HFFc6 (cell line): ENCODE results near the gene CALML5. TPM values are rescaled to one million over a fixed set of nuclear protein-coding genes. Genes with fewer than 3 reads are reported as not detected.

Experiments
- DNase-seq: peaks from one replicate; pipeline ENCODE4 v3.0.0-alpha.2; 2018
- H3K27ac Mint-ChIP-seq: 2 replicates; pipeline ENCODE4 v1.8.0; 2020; ENCODE audit warnings: mild to moderate bottlenecking, mixed read lengths
- H3K27me3 Mint-ChIP-seq: 2 replicates; pipeline ENCODE4 v1.8.0; 2021; ENCODE audit warnings: mild to moderate bottlenecking, moderate library complexity, mixed read lengths; ENCODE audit not compliant: insufficient read depth
- H3K36me3 Mint-ChIP-seq: 2 replicates; pipeline ENCODE4 v1.8.0; 2021; ENCODE audit warnings: low read depth, mixed read lengths
- H3K4me1 Mint-ChIP-seq: 2 replicates; pipeline ENCODE4 v1.8.0; 2020; ENCODE audit warnings: low read depth, mixed read lengths
- H3K4me3 Mint-ChIP-seq: 2 replicates; pipeline ENCODE4 v1.8.0; 2020; ENCODE audit warnings: mild to moderate bottlenecking, moderate library complexity, mixed read lengths
- H3K9me3 Mint-ChIP-seq: 2 replicates; pipeline ENCODE4 v1.8.0; 2020; ENCODE audit warnings: mild to moderate bottlenecking, mixed read lengths
- total RNA-seq, 6 experiments: library from RNA; stranded (reverse); fragmentation: NEBNext Ultra II Directional; extraction: Animal tissue kit (Norgen Biotek cat#: 25700); gene quantifications; 2 replicates in 1 of 6; 3 replicates in 5 of 6; pipeline ENCODE4 v1.2.3, GENCODE V29; 2021
- TF ChIP-seq, protein P1 (sequence below): fragments of 200-600 bp; sonication (generic); IDR thresholded peaks from 2 replicates; pipeline ENCODE4 v1.5.0; 2021; ENCODE audit warnings: antibody characterized with exemption, mild to moderate bottlenecking

CALML5 gene
- total RNA-seq, 6 experiments from 2014 or later = not detected

DNA sequence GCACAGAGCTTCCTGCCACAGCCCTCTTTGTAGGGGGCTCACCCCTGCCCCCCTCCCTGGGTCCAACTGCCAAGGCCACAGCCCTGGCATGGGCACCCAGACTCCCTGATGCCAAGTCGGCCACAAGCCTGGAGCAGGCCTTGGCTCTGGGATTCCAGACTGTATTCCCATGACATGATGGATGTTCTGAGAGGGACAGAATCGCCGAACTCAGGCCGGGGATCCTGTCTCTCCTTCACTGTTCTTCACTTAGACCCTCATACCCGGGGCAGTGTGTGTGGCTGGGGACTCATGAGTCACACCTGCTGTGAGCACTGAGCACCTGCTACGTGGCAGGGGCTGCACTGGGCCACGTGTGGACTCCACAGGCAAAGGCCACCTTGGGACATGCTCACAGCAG is 7.9 kb downstream of the CALML5 start:
- H3K36me3 Mint-ChIP-seq = peaks cover 10% of the 10 kb centered on the region; the same call in 1 of the 2 replicates
- peaks cover 14% of the 10 kb centered on the region for H3K9me3 Mint-ChIP-seq
- DNase-seq = no peak
- H3K4me1 Mint-ChIP-seq = no peaks in the 10 kb centered on the region
- TF ChIP-seq, protein P1, sequence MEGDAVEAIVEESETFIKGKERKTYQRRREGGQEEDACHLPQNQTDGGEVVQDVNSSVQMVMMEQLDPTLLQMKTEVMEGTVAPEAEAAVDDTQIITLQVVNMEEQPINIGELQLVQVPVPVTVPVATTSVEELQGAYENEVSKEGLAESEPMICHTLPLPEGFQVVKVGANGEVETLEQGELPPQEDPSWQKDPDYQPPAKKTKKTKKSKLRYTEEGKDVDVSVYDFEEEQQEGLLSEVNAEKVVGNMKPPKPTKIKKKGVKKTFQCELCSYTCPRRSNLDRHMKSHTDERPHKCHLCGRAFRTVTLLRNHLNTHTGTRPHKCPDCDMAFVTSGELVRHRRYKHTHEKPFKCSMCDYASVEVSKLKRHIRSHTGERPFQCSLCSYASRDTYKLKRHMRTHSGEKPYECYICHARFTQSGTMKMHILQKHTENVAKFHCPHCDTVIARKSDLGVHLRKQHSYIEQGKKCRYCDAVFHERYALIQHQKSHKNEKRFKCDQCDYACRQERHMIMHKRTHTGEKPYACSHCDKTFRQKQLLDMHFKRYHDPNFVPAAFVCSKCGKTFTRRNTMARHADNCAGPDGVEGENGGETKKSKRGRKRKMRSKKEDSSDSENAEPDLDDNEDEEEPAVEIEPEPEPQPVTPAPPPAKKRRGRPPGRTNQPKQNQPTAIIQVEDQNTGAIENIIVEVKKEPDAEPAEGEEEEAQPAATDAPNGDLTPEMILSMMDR = no peak
- H3K4me3 Mint-ChIP-seq = no peak overlapping the region
- H3K27me3 Mint-ChIP-seq = peaks cover 6% of the 10 kb centered on the region
- no peak overlapping the region for H3K27ac Mint-ChIP-seq

DNA sequence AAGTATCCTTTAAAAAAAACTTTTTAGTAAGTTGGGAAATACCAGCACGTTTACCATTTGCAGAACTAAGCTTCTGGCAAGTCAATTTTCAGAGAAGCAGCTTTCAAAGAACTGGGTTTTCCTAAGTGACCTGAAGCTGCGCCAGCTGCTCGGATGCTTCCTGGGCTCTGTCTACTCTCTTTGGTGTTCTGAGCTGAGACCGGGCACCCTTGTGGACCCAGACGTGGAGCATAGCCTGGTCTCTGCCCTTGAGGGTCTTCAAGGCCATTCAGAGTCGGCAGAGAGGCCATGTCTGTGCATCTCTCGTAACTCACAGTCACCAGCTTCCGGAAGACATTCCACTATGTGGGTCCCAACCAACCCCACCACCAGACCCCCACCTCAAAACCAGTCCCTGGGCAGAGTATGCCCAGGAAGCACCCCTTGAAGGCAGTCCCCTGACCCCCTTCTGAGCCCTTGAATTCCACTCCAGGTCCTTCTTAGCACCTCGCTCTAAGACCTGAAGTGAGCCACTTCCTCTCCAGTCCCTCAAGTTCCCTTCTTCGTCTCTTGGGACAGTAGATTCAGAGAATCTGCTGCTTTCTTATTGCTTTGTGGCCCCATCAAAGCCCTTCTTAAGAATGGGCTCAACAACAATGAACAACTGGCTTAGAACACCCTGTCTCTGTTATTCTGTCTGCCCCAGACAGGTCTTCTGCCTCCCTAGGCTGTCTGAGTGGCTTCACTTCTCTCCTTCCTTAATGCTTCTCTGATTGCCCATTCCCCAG is 8.5 kb downstream of the CALML5 start:
- Mint-ChIP-seq H3K4me1 (no peaks in the 10 kb centered on the region), H3K27ac (no peak overlapping the region), H3K36me3 (peaks cover 10% of the 10 kb centered on the region; the same call in 1 of the 2 replicates), H3K9me3 (peaks cover 14% of the 10 kb centered on the region), H3K4me3 (no peak overlapping the region), H3K27me3 (peaks cover 6% of the 10 kb centered on the region)
- DNase-seq = no peak
- TF ChIP-seq, protein P1 = no peak

DNA sequence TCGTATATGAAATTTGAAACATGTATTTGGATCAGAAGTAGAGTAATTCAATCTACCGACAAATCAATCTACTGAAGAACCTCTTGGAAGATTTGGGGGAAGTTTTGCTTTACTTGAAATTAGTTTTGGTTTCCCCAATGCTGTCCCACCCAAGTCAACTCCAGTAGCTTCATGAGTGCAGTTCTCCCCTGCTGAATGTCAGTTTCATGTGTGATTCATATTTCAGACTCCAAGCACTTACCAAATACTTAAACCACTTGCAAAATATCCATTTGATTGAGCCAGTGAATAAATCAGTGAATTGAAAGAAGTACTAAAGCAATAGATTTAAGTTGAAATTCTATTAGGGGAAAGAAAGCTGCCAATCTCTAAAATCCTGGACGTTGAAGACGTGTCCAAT is 9.3 kb downstream of the CALML5 start:
- no peaks in the 10 kb centered on the region for H3K4me1 Mint-ChIP-seq
- H3K4me3 Mint-ChIP-seq = no peak overlapping the region
- H3K27me3 Mint-ChIP-seq = peaks cover 6% of the 10 kb centered on the region
- TF ChIP-seq, protein P1 = no peak
- no peak for DNase-seq
- H3K27ac Mint-ChIP-seq = no peak overlapping the region
- H3K9me3 Mint-ChIP-seq = peaks cover 14% of the 10 kb centered on the region
- H3K36me3 Mint-ChIP-seq = peaks cover 10% of the 10 kb centered on the region; the same call in 1 of the 2 replicates

DNA sequence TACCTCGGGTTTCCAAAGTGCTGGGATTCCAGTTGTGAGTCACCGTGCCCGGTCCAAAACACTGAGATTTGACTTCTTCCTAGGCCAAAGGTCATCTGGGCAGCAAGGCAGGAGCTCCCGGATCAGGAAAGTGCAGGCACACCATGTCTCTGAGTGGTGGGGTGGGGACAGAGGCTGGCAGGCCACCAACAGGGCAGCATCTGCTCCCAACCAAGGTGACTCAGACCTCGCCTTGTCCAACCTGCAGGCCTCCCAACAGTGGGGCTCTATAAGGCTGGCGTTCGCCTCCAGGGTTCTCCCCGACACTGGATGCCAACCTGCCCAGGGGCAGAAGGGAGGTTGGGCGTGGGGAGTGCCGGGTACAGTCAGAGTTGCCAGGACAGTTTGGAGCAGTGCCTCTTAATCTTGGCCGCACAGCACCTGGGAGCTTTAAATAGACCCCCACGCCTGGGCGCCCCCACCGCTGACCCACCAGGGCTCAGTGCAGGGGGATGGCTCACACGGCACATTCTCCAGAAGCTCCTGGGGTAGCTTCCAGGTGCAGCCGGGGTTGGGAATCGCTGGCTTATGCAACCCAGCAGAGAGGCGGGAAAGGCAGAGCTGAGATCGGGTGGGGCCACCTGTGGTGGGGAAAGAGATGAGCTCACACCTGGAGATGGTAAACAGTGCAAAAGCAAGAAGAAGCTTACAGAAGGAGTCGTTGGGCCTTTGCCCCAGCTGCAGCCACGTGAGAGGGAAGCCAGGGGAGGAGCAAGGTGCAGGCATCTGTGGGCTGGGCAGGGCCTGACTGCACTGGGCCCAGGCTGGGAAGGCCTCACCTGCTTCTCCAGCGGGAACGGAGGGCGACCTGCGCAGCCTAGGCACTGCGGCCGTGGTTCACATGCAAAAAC is 10.9 kb downstream of the CALML5 start:
- H3K27me3 Mint-ChIP-seq = peaks cover 6% of the 10 kb centered on the region
- DNase-seq = no peak
- no peaks in the 10 kb centered on the region for H3K4me1 Mint-ChIP-seq
- H3K27ac Mint-ChIP-seq = no peak overlapping the region
- H3K36me3 Mint-ChIP-seq = peaks cover 10% of the 10 kb centered on the region; the same call in 1 of the 2 replicates
- TF ChIP-seq, protein P1 = no peak
- H3K4me3 Mint-ChIP-seq = no peak overlapping the region
- peaks cover 14% of the 10 kb centered on the region for H3K9me3 Mint-ChIP-seq

DNA sequence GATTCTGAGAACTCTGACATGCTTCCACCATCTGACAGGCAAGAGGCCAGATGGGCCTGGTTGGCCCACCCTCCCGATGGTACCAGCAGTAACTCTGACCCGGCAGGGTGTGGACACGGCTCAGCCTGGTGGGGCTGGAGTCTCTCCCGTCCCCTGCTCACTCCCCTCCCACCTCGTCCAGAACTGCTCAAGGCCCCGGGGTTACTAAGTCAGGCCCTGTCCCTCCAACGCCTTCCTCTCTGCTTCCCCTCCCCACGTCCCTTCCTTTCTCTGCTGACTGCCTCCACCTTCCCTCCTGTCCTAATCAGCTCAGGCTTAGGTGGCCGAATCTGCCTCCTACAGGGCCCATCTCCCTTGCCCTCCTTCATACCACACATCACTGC is 12.5 kb downstream of the CALML5 start:
- no peak for DNase-seq
- peaks cover 6% of the 10 kb centered on the region for H3K27me3 Mint-ChIP-seq
- no peak overlapping the region for H3K27ac Mint-ChIP-seq
- peaks cover 2% of the 10 kb centered on the region for H3K9me3 Mint-ChIP-seq
- H3K4me3 Mint-ChIP-seq = no peak overlapping the region
- no peaks in the 10 kb centered on the region for H3K4me1 Mint-ChIP-seq
- 0 out of 2 replicates have a peak, but pooled peaks cover under 1% of the 10 kb centered on the region for H3K36me3 Mint-ChIP-seq
- TF ChIP-seq, protein P1 = no peak
